OCI-LY7 (cell line): ENCODE data around the gene SH3GLB2. TPM values are rescaled to one million over a fixed set of nuclear protein-coding genes. Genes with fewer than 3 reads are reported as not detected.

ENCODE experiments used
- BruUV-seq: library from RNA; stranded (reverse); fragments of 400-500 nt; replicated peaks from 2 replicates; lab custom pipeline; 2021; lab: Mats Ljungman, UMichigan
- CTCF ChIA-PET: fragments of 300-600 bp; sonication (Branson Sonifier 250); formaldehyde crosslinking; loops from one replicate; lab custom pipeline; 2022; ENCODE audit warnings: antibody characterized with exemption; ENCODE audit not compliant: unreplicated experiment; lab: Charles Lee
- POLR2A ChIA-PET: fragments of 300-600 bp; sonication (Branson Sonifier 250); formaldehyde crosslinking; loops from one replicate; lab custom pipeline; 2022; ENCODE audit warnings: antibody characterized with exemption; lab: Charles Lee
- DNase-seq: peaks from one replicate; pipeline ENCODE4 v3.0.0-alpha.2; 2015; ENCODE audit warnings: low spot score
- H2AFZ ChIP-seq: fragments of 200-600 bp; sonication (generic), shearing (Covaris generic); 2 replicates; pipeline ENCODE4 v1.6.1; 2014; ENCODE audit warnings: mild to moderate bottlenecking, antibody characterized with exemption, low read length, moderate library complexity
- H3K27ac ChIP-seq: fragments of 200-600 bp; sonication (generic); 2 replicates; pipeline ENCODE4 v1.5.1; 2014; ENCODE audit warnings: mixed run types, low read depth, mild to moderate bottlenecking, moderate library complexity, low read length, inconsistent platforms; ENCODE audit not compliant: poor library complexity, severe bottlenecking
- H3K36me3 ChIP-seq: fragments of 200-600 bp; sonication (generic); 2 replicates; pipeline ENCODE4 v1.6.1; 2014; ENCODE audit warnings: mild to moderate bottlenecking, antibody characterized with exemption, low read length, moderate library complexity, mixed read lengths; ENCODE audit not compliant: insufficient read depth
- H3K4me1 ChIP-seq: fragments of 200-600 bp; sonication (generic); 2 replicates; pipeline ENCODE4 v1.5.1; 2014; ENCODE audit warnings: mild to moderate bottlenecking, low read length; ENCODE audit not compliant: insufficient read depth, poor library complexity, severe bottlenecking
- H3K4me2 ChIP-seq: fragments of 200-600 bp; sonication (generic); 2 replicates; pipeline ENCODE4 v1.6.1; 2014; ENCODE audit warnings: mild to moderate bottlenecking, low read length
- H3K4me3 ChIP-seq: fragments of 200-600 bp; sonication (generic); 2 replicates; pipeline ENCODE4 v1.5.1; 2014; ENCODE audit warnings: mild to moderate bottlenecking, low read depth, low read length; ENCODE audit not compliant: poor library complexity, severe bottlenecking
- H3K79me2 ChIP-seq: fragments of 200-600 bp; sonication (generic); 2 replicates; pipeline ENCODE4 v1.6.1; 2016; ENCODE audit warnings: low read depth, mild to moderate bottlenecking, low read length, moderate library complexity, mixed read lengths; ENCODE audit not compliant: insufficient read depth
- H3K9me2 ChIP-seq: fragments of 200-600 bp; sonication (generic); 2 replicates; pipeline ENCODE4 v1.6.1; 2016; ENCODE audit warnings: mild to moderate bottlenecking, low read length, mixed read lengths; ENCODE audit not compliant: insufficient read depth
- H3K9me3 ChIP-seq: fragments of 200-600 bp; sonication (generic); 2 replicates; pipeline ENCODE4 v1.6.1; 2014; ENCODE audit warnings: mild to moderate bottlenecking, mixed run types, low read length, mixed read lengths
- H4K20me1 ChIP-seq: fragments of 200-600 bp; sonication (generic); 2 replicates; pipeline ENCODE4 v1.6.1; 2014; ENCODE audit warnings: mild to moderate bottlenecking, antibody characterized with exemption, low read length, moderate library complexity, mixed read lengths; ENCODE audit not compliant: insufficient read depth
- EZH2phosphoT487 ChIP-seq: fragments of 200-600 bp; sonication (generic); IDR thresholded peaks from 2 replicates; pipeline ENCODE4 v1.6.1; 2018; ENCODE audit warnings: low read depth, borderline replicate concordance, mild to moderate bottlenecking, mixed run types, antibody characterized with exemption, low read length, moderate library complexity, mixed read lengths
- intact Hi-C: fragments of 100-400 bp; cut with micrococcal nuclease; formaldehyde crosslinking; loops from one replicate; pipeline ENCODE4 v1.10.0; 2022; ENCODE audit not compliant: unreplicated experiment
- total RNA-seq, 2 experiments: library from RNA; depleted of rRNA in 1 of 2; stranded (reverse); fragments of >200 nt in 1 of 2; shearing (Covaris generic) in 1 of 2; gene quantifications; 2 replicates each; pipeline ENCODE4 v1.2.3, GENCODE V29; 2014 to 2022
- TF ChIP-seq, protein P1 (sequence below): fragments of 200-600 bp; sonication (generic); conservative IDR thresholded peaks from 2 replicates; pipeline ENCODE4 v1.5.1; 2014; ENCODE audit warnings: mild to moderate bottlenecking, antibody characterized with exemption, low read length, moderate library complexity, mixed read lengths

The SH3GLB2 gene
- total RNA-seq, 2 experiments from 2014 or later = 58.4 to 92.6 TPM

- ChIA-PET CTCF (interaction anchor here (0.6 kb wide), 1 partner anchor 1560 kb away, joined by 11 read pairs; no protein-coding TSS in a partner anchor), POLR2A (no interaction called here)
- Histone ChIP-seq H3K79me2 (no peaks in the 10 kb centered on the region), H3K27ac (no peak overlapping the region), H4K20me1 (no peaks in the 10 kb centered on the region), H3K9me3 (no peaks in the 10 kb centered on the region), H3K4me1 (no peaks in the 10 kb centered on the region), H2AFZ (no peak overlapping the region), H3K4me2 (no peak overlapping the region), H3K4me3 (no peak overlapping the region), H3K36me3 (peaks cover 53% of the 10 kb centered on the region; the same call in 1 of the 2 replicates), H3K9me2 (no peaks in the 10 kb centered on the region)
- no TSS peak for BruUV-seq
- no peak for DNase-seq
- intact Hi-C loops = no loop called here
- TF ChIP-seq, protein P1, sequence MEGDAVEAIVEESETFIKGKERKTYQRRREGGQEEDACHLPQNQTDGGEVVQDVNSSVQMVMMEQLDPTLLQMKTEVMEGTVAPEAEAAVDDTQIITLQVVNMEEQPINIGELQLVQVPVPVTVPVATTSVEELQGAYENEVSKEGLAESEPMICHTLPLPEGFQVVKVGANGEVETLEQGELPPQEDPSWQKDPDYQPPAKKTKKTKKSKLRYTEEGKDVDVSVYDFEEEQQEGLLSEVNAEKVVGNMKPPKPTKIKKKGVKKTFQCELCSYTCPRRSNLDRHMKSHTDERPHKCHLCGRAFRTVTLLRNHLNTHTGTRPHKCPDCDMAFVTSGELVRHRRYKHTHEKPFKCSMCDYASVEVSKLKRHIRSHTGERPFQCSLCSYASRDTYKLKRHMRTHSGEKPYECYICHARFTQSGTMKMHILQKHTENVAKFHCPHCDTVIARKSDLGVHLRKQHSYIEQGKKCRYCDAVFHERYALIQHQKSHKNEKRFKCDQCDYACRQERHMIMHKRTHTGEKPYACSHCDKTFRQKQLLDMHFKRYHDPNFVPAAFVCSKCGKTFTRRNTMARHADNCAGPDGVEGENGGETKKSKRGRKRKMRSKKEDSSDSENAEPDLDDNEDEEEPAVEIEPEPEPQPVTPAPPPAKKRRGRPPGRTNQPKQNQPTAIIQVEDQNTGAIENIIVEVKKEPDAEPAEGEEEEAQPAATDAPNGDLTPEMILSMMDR = no peak
- TF ChIP-seq EZH2phosphoT487 = no peak
Measured at GRCh38 chr9:129010267-129010975, 17.7 kb downstream of the SH3GLB2 start.

DNA sequence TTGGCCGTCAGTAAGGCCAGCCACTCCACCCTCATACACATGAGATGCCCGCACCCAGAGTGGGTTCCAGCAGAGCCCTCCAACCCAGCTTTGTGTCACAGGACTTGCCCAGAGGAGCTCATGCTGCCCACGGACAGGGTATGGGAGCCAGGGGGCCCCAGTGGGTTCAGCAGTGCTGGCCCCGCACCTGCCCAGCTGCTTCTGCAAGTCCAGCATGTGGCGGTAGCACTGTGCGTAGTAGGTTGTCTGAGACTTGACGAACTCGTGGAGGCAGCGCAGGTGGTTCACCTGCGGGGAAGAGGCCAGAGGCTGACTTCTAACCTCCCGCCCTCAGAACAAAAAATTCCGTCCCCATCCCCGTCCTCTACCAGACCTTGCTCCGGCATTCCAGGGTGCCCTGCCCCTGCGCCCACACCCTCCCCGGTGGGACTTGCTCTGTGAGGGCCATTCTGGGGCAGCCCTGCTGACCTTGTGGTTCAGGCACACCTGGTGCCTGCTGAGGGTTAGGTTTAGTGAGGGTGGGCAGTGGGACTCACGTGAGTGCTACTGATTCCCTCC, 18.5 kb downstream of the SH3GLB2 start:
- Histone ChIP-seq H4K20me1 (no peaks in the 10 kb centered on the region), H3K4me2 (no peak overlapping the region), H3K79me2 (no peaks in the 10 kb centered on the region), H3K36me3 (peaks cover 60% of the 10 kb centered on the region), H3K4me3 (no peak overlapping the region), H3K9me2 (no peaks in the 10 kb centered on the region), H2AFZ (no peak overlapping the region), H3K4me1 (no peaks in the 10 kb centered on the region), H3K27ac (no peak overlapping the region), H3K9me3 (no peaks in the 10 kb centered on the region)
- no peak for DNase-seq
- POLR2A ChIA-PET = no interaction called here
- TF ChIP-seq, protein P1 = no peak
- TF ChIP-seq EZH2phosphoT487 = no peak
- intact Hi-C loops = loop anchor here (5.0 kb wide), 1 partner anchor 147 kb away; no protein-coding TSS in a partner anchor
- CTCF ChIA-PET = no interaction called here
- no TSS peak for BruUV-seq
